GM12801 (cell line): ENCODE data around the gene SYNGR3.

Experiments used
- TF ChIP-seq, protein P1 (sequence below): IDR thresholded peaks from one replicate; pipeline ENCODE4 v1.5.1; 2011; ENCODE audit warnings: control low read depth; ENCODE audit not compliant: insufficient read length; ENCODE audit errors: extremely low read depth

Gene SYNGR3

GRCh38 chr16:1944612-1945199, 45.1 kb upstream of the SYNGR3 start:
- TF ChIP-seq, protein P1, sequence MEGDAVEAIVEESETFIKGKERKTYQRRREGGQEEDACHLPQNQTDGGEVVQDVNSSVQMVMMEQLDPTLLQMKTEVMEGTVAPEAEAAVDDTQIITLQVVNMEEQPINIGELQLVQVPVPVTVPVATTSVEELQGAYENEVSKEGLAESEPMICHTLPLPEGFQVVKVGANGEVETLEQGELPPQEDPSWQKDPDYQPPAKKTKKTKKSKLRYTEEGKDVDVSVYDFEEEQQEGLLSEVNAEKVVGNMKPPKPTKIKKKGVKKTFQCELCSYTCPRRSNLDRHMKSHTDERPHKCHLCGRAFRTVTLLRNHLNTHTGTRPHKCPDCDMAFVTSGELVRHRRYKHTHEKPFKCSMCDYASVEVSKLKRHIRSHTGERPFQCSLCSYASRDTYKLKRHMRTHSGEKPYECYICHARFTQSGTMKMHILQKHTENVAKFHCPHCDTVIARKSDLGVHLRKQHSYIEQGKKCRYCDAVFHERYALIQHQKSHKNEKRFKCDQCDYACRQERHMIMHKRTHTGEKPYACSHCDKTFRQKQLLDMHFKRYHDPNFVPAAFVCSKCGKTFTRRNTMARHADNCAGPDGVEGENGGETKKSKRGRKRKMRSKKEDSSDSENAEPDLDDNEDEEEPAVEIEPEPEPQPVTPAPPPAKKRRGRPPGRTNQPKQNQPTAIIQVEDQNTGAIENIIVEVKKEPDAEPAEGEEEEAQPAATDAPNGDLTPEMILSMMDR = no peak

DNA sequence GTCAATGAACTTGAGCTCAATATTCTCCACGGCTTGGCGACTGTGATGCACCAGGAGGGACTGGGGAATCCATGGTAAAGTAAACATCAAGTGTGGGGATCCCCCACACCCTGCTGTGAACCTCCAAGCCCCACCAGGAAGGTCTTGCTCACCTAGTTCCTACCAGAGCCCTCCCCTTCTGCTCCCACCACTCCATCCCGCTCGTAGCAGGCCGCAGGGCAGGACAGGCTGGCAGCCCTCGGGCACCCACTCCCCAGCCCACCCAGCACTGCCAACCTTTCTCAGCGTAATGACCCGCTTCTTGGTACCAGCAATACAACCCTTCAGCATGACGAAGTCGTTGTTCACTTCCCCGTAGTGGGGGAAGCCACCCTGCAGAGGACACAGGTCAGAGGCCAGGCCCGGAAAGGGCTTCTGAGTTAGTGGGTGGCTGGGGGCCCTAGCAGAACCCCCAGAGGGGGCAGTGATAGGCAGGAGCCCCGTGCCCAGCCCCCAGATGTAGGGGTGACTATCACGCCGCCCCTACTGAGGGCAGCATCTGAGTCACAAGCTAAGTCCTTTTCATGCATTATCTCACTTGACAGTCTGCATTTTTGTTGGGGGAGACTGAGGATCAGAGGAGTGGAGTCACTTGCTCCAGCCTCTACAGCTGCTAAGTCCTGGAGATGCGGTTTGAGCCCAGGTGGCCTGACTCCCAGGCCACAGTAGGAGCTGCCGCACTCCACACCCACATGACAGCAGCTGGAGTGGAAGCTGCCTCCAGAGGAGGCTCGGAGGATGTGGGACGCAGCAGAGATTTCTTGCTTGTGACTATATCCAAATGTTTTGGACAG, 44.0 kb upstream of the SYNGR3 start:
- TF ChIP-seq, protein P1 = no peak

- TF ChIP-seq, protein P1 = no peak
Observed at GRCh38 chr16:1946495-1947368, 43.0 kb upstream of the SYNGR3 start.

- TF ChIP-seq, protein P1 = no peak
Observed at GRCh38 chr16:1947369-1947670, 42.5 kb upstream of the SYNGR3 start.

- TF ChIP-seq, protein P1 = no peak
Observed at GRCh38 chr16:1949507-1949906, 40.3 kb upstream of the SYNGR3 start.

- TF ChIP-seq, protein P1 = no peak
Observed at GRCh38 chr16:1950047-1950446, 39.7 kb upstream of the SYNGR3 start.

DNA sequence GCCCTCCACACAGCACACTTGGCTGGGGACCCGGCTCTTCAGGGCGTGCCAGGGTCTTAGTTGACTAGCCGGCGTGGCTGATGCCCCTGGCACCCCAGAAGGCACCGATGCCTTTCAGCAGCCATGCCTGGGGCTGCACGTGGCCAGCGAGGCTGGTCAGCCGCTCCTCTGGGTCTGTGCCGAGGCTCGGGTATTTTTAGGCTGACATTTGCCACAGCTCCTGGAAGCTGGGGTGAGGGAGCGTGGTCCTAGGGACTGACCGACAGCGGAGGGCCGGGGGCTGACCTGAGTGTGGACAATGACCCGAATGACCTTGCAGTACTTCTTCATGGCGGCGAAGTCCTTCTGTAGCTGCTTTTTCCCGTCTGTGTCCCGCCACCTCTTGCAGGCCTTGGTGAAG, 39.2 kb upstream of the SYNGR3 start:
- TF ChIP-seq, protein P1 = no peak
